ENCODE data around the gene SPAG16.

SPAG16 gene

GRCh38 chr2:213561759-213562158 is 277.5 kb downstream of the SPAG16 start:
- H3K27ac ChIP-seq (ENCODE audit: low read depth, low read length), result no peak overlapping the region
- no CpG with 5 or more reads among the region's 3 CpGs for WGBS (ENCODE audit: extremely low coverage, insufficient coverage, low lambda C conversion rate)

DNA sequence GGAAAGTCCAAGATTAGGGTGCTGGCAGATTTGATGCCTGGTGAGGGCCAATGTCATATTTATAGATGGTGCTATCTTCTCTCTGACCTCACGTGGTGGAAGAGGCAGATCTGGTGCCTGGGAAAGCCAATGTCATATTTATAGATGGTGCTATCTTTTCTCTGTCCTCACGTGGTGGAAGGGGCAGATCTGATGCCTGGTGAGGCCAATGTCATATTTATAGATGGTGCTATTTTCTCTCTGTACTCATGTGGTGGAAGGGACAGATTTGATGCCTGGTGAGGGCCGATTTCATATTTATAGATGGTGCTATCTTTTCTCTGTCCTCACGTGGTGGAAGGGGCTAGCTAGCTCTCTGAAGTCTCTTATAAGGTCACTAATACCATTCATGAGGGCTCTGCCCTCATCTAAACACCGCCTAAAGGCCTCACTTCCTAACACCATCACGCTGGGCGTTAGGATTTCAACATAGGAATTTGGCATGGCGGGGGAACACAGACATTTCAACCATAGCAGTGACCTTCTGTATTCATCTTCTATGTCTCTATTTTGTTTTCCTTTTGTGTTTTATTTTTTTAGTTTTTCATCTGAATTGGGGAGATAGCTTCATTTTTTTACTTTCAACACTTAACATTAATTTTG is 278.4 kb downstream of the SPAG16 start:
- no peak overlapping the region for H3K4me3 ChIP-seq (ENCODE audit: low read length)
- H3K36me3 ChIP-seq (ENCODE audit: control insufficient read depth, insufficient read depth, low read length), result no peaks in the 10 kb centered on the region
- no peaks in the 10 kb centered on the region for H3K79me1 ChIP-seq (ENCODE audit: low read length)
- no peak overlapping the region for H2BK120ac ChIP-seq (ENCODE audit: low read depth, low read length)
- H3K23ac ChIP-seq (ENCODE audit: low read length), result no peak overlapping the region
- no peak overlapping the region for H2BK15ac ChIP-seq (replicated peaks; ENCODE audit: low read depth)
- no peak overlapping the region for H3K4me2 ChIP-seq (ENCODE audit: low read length)
- H3K79me2 ChIP-seq (ENCODE audit: control insufficient read depth, insufficient read depth, low read length), result no peaks in the 10 kb centered on the region
- no peak overlapping the region for H3K18ac ChIP-seq (ENCODE audit: low read length)
- no peak overlapping the region for H4K5ac ChIP-seq (ENCODE audit: low read length)
- no CpG with 5 or more reads among the region's 8 CpGs for WGBS (ENCODE audit: extremely low coverage, insufficient coverage, low lambda C conversion rate)
- no peak overlapping the region for H3K4ac ChIP-seq (ENCODE audit: low read depth, low read length)
- H2BK5ac ChIP-seq (ENCODE audit: low read length), result no peak overlapping the region
- no peak for DNase-seq
- no peaks in the 10 kb centered on the region for H3K27me3 ChIP-seq (ENCODE audit: insufficient read depth, low read length, poor library complexity)
- H3K27ac ChIP-seq (ENCODE audit: low read depth, low read length), result no peak overlapping the region
- no peak overlapping the region for H2AK5ac ChIP-seq (ENCODE audit: low read length)
- H3K56ac ChIP-seq (ENCODE audit: low read length), result no peak overlapping the region
- H3K4me1 ChIP-seq (ENCODE audit: control insufficient read depth, low read depth, low read length), result no peaks in the 10 kb centered on the region
- H3K9ac ChIP-seq (ENCODE audit: low read length), result no peak overlapping the region
- no peak overlapping the region for H4K8ac ChIP-seq (ENCODE audit: low read depth, low read length)

More at GRCh38 chr2:213561759-213562158, 277.5 kb downstream of the SPAG16 start:
- Histone ChIP-seq H2AK5ac (ENCODE audit: low read length) (no peak overlapping the region), H2BK15ac (replicated peaks; ENCODE audit: low read depth) (no peak overlapping the region), H3K56ac (ENCODE audit: low read length) (no peak overlapping the region), H3K4me1 (ENCODE audit: control insufficient read depth, low read depth, low read length) (no peaks in the 10 kb centered on the region), H3K4me3 (ENCODE audit: low read length) (no peak overlapping the region), H3K36me3 (ENCODE audit: control insufficient read depth, insufficient read depth, low read length) (no peaks in the 10 kb centered on the region), H4K8ac (ENCODE audit: low read depth, low read length) (no peak overlapping the region), H2BK5ac (ENCODE audit: low read length) (no peak overlapping the region), H3K4ac (ENCODE audit: low read depth, low read length) (no peak overlapping the region), H3K79me2 (ENCODE audit: control insufficient read depth, insufficient read depth, low read length) (no peaks in the 10 kb centered on the region), H2BK120ac (ENCODE audit: low read depth, low read length) (no peak overlapping the region), H3K27me3 (ENCODE audit: insufficient read depth, low read length, poor library complexity) (no peaks in the 10 kb centered on the region), H3K18ac (ENCODE audit: low read length) (no peak overlapping the region), H4K5ac (ENCODE audit: low read length) (no peak overlapping the region), H3K79me1 (ENCODE audit: low read length) (no peaks in the 10 kb centered on the region), H3K4me2 (ENCODE audit: low read length) (no peak overlapping the region), H3K23ac (ENCODE audit: low read length) (no peak overlapping the region), H3K9ac (ENCODE audit: low read length) (no peak overlapping the region)
- DNase-seq, result no peak

DNA sequence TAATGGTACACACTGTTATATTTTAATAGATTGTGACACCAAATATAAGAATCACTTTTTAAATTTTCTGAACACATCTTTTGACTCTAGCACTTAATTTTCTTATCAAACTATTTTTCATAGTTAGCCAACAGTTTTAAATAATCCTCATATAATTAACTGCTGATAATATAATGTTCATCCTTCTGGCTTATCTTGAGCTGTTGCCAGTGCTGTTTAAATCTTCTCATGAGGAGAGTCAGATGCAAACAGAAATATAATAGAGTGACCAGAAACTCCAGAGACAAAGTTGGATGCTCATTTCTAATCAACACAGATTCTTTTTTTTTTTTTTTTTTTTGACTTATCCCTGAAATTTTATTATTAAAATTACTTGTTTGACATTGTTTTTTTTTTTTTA is 282.6 kb downstream of the SPAG16 start:
- no peak overlapping the region for H2BK5ac ChIP-seq (ENCODE audit: low read length)
- no peak overlapping the region for H3K9ac ChIP-seq (ENCODE audit: low read length)
- no peak overlapping the region for H4K5ac ChIP-seq (ENCODE audit: low read length)
- no peak overlapping the region for H2AK5ac ChIP-seq (ENCODE audit: low read length)
- H3K56ac ChIP-seq (ENCODE audit: low read length), result no peak overlapping the region
- H2BK120ac ChIP-seq (ENCODE audit: low read depth, low read length), result no peak overlapping the region
- H3K4ac ChIP-seq (ENCODE audit: low read depth, low read length), result no peak overlapping the region
- no peaks in the 10 kb centered on the region for H3K79me2 ChIP-seq (ENCODE audit: control insufficient read depth, insufficient read depth, low read length)
- no peaks in the 10 kb centered on the region for H3K4me1 ChIP-seq (ENCODE audit: control insufficient read depth, low read depth, low read length)
- H3K27ac ChIP-seq (ENCODE audit: low read depth, low read length), result no peak overlapping the region
- no peaks in the 10 kb centered on the region for H3K27me3 ChIP-seq (ENCODE audit: insufficient read depth, low read length, poor library complexity)
- H3K4me3 ChIP-seq (ENCODE audit: low read length), result no peak overlapping the region
- H3K36me3 ChIP-seq (ENCODE audit: control insufficient read depth, insufficient read depth, low read length), result no peaks in the 10 kb centered on the region
- H3K18ac ChIP-seq (ENCODE audit: low read length), result no peak overlapping the region
- no peak overlapping the region for H3K23ac ChIP-seq (ENCODE audit: low read length)
- DNase-seq, result no peak
- no peaks in the 10 kb centered on the region for H3K79me1 ChIP-seq (ENCODE audit: low read length)
- no peak overlapping the region for H4K8ac ChIP-seq (ENCODE audit: low read depth, low read length)
- no peak overlapping the region for H3K4me2 ChIP-seq (ENCODE audit: low read length)
- no peak overlapping the region for H2BK15ac ChIP-seq (replicated peaks; ENCODE audit: low read depth)

- Histone ChIP-seq H3K36me3 (ENCODE audit: control insufficient read depth, insufficient read depth, low read length) (no peaks in the 10 kb centered on the region), H3K4me1 (ENCODE audit: control insufficient read depth, low read depth, low read length) (no peaks in the 10 kb centered on the region), H4K8ac (ENCODE audit: low read depth, low read length) (no peak overlapping the region), H3K27ac (ENCODE audit: low read depth, low read length) (no peak overlapping the region), H3K4me3 (ENCODE audit: low read length) (no peak overlapping the region), H2BK15ac (replicated peaks; ENCODE audit: low read depth) (no peak overlapping the region), H3K9ac (ENCODE audit: low read length) (no peak overlapping the region), H2BK5ac (ENCODE audit: low read length) (no peak overlapping the region), H3K27me3 (ENCODE audit: insufficient read depth, low read length, poor library complexity) (no peaks in the 10 kb centered on the region), H3K4ac (ENCODE audit: low read depth, low read length) (no peak overlapping the region), H3K79me2 (ENCODE audit: control insufficient read depth, insufficient read depth, low read length) (no peaks in the 10 kb centered on the region), H3K56ac (ENCODE audit: low read length) (no peak overlapping the region), H3K23ac (ENCODE audit: low read length) (no peak overlapping the region), H3K18ac (ENCODE audit: low read length) (no peak overlapping the region), H2AK5ac (ENCODE audit: low read length) (no peak overlapping the region), H4K5ac (ENCODE audit: low read length) (no peak overlapping the region), H2BK120ac (ENCODE audit: low read depth, low read length) (no peak overlapping the region), H3K4me2 (ENCODE audit: low read length) (no peak overlapping the region), H3K79me1 (ENCODE audit: low read length) (no peaks in the 10 kb centered on the region)
- no peak for DNase-seq
- no CpG with 5 or more reads among the region's 1 CpG for WGBS (ENCODE audit: extremely low coverage, insufficient coverage, low lambda C conversion rate)
These were observed 325.4 kb downstream of the SPAG16 start for GRCh38 chr2:213609570-213610170.

GRCh38 chr2:213627054-213627710 is 342.9 kb downstream of the SPAG16 start:
- DNase-seq, result no peak
- WGBS (ENCODE audit: extremely low coverage, insufficient coverage, low lambda C conversion rate), result no CpG with 5 or more reads among the region's 5 CpGs
- Histone ChIP-seq H3K27me3 (ENCODE audit: insufficient read depth, low read length, poor library complexity) (no peaks in the 10 kb centered on the region), H3K4me1 (ENCODE audit: control insufficient read depth, low read depth, low read length) (no peaks in the 10 kb centered on the region), H3K36me3 (ENCODE audit: control insufficient read depth, insufficient read depth, low read length) (no peaks in the 10 kb centered on the region), H4K8ac (ENCODE audit: low read depth, low read length) (no peak overlapping the region), H3K79me1 (ENCODE audit: low read length) (no peaks in the 10 kb centered on the region), H2BK120ac (ENCODE audit: low read depth, low read length) (no peak overlapping the region), H3K79me2 (ENCODE audit: control insufficient read depth, insufficient read depth, low read length) (no peaks in the 10 kb centered on the region), H4K5ac (ENCODE audit: low read length) (no peak overlapping the region), H2BK5ac (ENCODE audit: low read length) (no peak overlapping the region), H3K23ac (ENCODE audit: low read length) (no peak overlapping the region), H3K4ac (ENCODE audit: low read depth, low read length) (no peak overlapping the region), H3K4me3 (ENCODE audit: low read length) (no peak overlapping the region), H3K4me2 (ENCODE audit: low read length) (no peak overlapping the region), H3K18ac (ENCODE audit: low read length) (no peak overlapping the region), H3K56ac (ENCODE audit: low read length) (no peak overlapping the region), H2BK15ac (replicated peaks; ENCODE audit: low read depth) (no peak overlapping the region), H3K27ac (ENCODE audit: low read depth, low read length) (no peak overlapping the region), H3K9ac (ENCODE audit: low read length) (no peak overlapping the region), H2AK5ac (ENCODE audit: low read length) (no peak overlapping the region)
